SU-DHL-6 (cell line): ENCODE results near the gene UPK3A.

Experiments
- H2AFZ ChIP-seq: fragments of 200-600 bp; sonication (generic); 2 replicates; pipeline ENCODE4 v1.6.1; 2014; ENCODE audit warnings: low read depth, mild to moderate bottlenecking, moderate library complexity, mixed read lengths, antibody characterized with exemption, low read length; ENCODE audit not compliant: severe bottlenecking
- H3F3A ChIP-seq: fragments of 200-600 bp; shearing (Covaris generic); 2 replicates; pipeline ENCODE4 v1.6.0; 2016; ENCODE audit warnings: antibody characterized with exemption, mild to moderate bottlenecking; ENCODE audit not compliant: insufficient read depth
- H3K27ac ChIP-seq: fragments of 200-600 bp; sonication (generic); 2 replicates; pipeline ENCODE4 v1.5.1; 2016; ENCODE audit warnings: low read depth, mild to moderate bottlenecking, low read length, moderate library complexity, mixed read lengths
- H3K27me3 ChIP-seq: fragments of 200-600 bp; sonication (generic), shearing (Covaris generic); 2 replicates; pipeline ENCODE4 v1.6.0; 2014; ENCODE audit warnings: mild to moderate bottlenecking, low read length
- H3K36me3 ChIP-seq: fragments of 200-600 bp; sonication (generic); 2 replicates; pipeline ENCODE4 v1.6.1; 2014; ENCODE audit warnings: mild to moderate bottlenecking, low read length, mixed read lengths
- H3K4me2 ChIP-seq: fragments of 300-600, 200-600 bp; shearing (Covaris generic), sonication (generic); 2 replicates; pipeline ENCODE4 v1.6.0; 2014; ENCODE audit warnings: low read length, low read depth, mild to moderate bottlenecking; ENCODE audit not compliant: poor library complexity, severe bottlenecking
- H3K4me3 ChIP-seq: fragments of 200-600 bp; sonication (generic); 2 replicates; pipeline ENCODE4 v1.5.1; 2014; ENCODE audit warnings: antibody characterized with exemption, low read length, mild to moderate bottlenecking, mixed read lengths; ENCODE audit not compliant: insufficient read depth, poor library complexity, severe bottlenecking
- H3K79me2 ChIP-seq: fragments of 200-600 bp; sonication (generic); 2 replicates; pipeline ENCODE4 v1.6.1; 2014; ENCODE audit warnings: mild to moderate bottlenecking, low read length, moderate library complexity; ENCODE audit not compliant: insufficient read depth
- H3K9ac ChIP-seq: fragments of 200-600 bp; sonication (generic); 2 replicates; pipeline ENCODE4 v1.7.0; 2014; ENCODE audit warnings: mild to moderate bottlenecking, low read length
- H3K9me2 ChIP-seq: fragments of 200-600 bp; sonication (generic); replicated peaks from 2 replicates; pipeline ENCODE4 v1.6.1; 2014; ENCODE audit warnings: low read length; ENCODE audit not compliant: insufficient read depth
- H3K9me3 ChIP-seq: fragments of 200-600 bp; sonication (generic); 2 replicates; pipeline ENCODE4 v1.6.1; 2014; ENCODE audit warnings: low read length, mixed read lengths; ENCODE audit not compliant: insufficient read depth
- H4K20me1 ChIP-seq: fragments of 200-600 bp; sonication (generic); 2 replicates; pipeline ENCODE4 v1.6.1; 2014; ENCODE audit warnings: low read depth, mild to moderate bottlenecking, antibody characterized with exemption, low read length, moderate library complexity, mixed read lengths
- EZH2phosphoT487 ChIP-seq: fragments of 200-600 bp; sonication (generic), shearing (Covaris generic); conservative IDR thresholded peaks from 2 replicates; pipeline ENCODE4 v1.6.1; 2018; ENCODE audit warnings: mild to moderate bottlenecking, antibody characterized with exemption, low read length, moderate library complexity, mixed read lengths
- TF ChIP-seq, protein P1 (sequence below): fragments of 200-600 bp; sonication (generic); IDR thresholded peaks from one replicate; pipeline ENCODE4 v1.5.1; 2017; ENCODE audit warnings: antibody characterized with exemption, mild to moderate bottlenecking, low read length, moderate library complexity; ENCODE audit not compliant: insufficient read depth, poor library complexity, severe bottlenecking

UPK3A gene

DNA sequence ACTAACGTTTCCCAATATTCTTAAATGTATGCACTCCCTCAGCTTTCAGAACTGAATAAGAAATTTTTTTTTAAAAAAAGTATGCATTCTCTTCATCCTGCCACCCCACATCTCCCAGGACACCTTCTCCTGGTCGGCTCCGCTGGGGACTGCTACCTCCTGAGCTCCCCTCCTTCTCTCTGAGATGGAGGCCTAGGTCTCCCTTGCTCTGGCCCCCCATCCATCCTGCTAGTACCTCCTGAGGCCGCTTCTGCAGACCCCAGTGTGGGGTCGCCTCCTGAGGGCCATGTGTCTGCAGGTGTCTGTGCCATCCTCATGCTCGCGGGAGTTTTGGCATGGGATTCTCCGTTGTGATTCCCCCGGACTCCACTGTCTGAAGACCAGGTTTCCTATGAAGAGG lies 52.8 kb downstream of the UPK3A start:
- Histone ChIP-seq H3K27ac (no peak overlapping the region), H3K9ac (no peak overlapping the region), H3K4me2 (no peak overlapping the region), H3K36me3 (no peaks in the 10 kb centered on the region), H3K27me3 (no peaks in the 10 kb centered on the region), H3K9me3 (no peaks in the 10 kb centered on the region), H3K4me3 (no peak overlapping the region), H4K20me1 (no peaks in the 10 kb centered on the region), H3K9me2 (no peaks in the 10 kb centered on the region), H3K79me2 (no peaks in the 10 kb centered on the region), H3F3A (no peaks in the 10 kb centered on the region), H2AFZ (no peak overlapping the region)
- TF ChIP-seq EZH2phosphoT487: no peak
- TF ChIP-seq, protein P1, sequence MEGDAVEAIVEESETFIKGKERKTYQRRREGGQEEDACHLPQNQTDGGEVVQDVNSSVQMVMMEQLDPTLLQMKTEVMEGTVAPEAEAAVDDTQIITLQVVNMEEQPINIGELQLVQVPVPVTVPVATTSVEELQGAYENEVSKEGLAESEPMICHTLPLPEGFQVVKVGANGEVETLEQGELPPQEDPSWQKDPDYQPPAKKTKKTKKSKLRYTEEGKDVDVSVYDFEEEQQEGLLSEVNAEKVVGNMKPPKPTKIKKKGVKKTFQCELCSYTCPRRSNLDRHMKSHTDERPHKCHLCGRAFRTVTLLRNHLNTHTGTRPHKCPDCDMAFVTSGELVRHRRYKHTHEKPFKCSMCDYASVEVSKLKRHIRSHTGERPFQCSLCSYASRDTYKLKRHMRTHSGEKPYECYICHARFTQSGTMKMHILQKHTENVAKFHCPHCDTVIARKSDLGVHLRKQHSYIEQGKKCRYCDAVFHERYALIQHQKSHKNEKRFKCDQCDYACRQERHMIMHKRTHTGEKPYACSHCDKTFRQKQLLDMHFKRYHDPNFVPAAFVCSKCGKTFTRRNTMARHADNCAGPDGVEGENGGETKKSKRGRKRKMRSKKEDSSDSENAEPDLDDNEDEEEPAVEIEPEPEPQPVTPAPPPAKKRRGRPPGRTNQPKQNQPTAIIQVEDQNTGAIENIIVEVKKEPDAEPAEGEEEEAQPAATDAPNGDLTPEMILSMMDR: no peak

DNA sequence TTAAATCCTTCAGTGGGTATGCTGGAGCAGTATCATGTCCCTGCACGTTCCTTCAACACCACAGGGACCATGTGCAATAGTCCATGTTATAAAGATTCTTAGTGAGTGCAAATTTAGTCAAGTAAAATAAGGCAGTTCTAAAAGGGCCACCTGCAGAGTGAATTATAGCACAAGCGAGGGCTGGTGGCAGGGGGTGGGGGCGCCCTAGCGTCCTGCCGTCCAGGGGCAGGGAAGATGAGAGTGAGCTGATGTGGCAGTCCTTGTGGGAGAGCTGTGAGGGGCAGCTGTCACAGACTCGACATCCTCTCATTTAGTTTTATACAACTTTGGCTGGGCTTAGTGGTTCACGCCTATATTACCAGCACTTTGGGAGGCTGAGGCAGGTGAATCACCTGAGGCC lies 54.0 kb downstream of the UPK3A start:
- Histone ChIP-seq H3K4me3 (no peak overlapping the region), H3K36me3 (no peaks in the 10 kb centered on the region)

DNA sequence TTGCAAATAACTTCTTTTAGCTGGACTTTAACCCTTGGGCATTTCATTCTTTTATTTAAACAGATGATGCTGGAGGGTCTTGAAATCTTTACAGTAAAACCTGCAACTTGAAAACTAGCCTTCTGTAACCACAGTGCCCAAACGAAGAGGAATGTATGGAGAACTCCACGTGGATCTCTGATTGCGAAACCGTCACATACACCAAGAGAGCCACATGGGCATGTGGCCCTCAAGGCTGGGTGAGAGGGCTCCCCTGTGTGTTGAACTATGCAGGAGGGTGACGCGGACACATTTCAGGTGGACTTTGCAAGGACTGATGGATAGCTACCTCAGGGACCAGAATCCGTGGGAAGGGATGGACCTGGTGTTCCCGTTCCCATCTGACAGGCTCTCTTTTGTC lies 55.6 kb downstream of the UPK3A start:
- H3K79me2 ChIP-seq: no peaks in the 10 kb centered on the region
- no peak overlapping the region for H3K9ac ChIP-seq
- H3K9me3 ChIP-seq: no peaks in the 10 kb centered on the region
- H3F3A ChIP-seq: no peaks in the 10 kb centered on the region
- H2AFZ ChIP-seq: no peak overlapping the region
- H4K20me1 ChIP-seq: no peaks in the 10 kb centered on the region
- H3K27ac ChIP-seq: no peak overlapping the region
- no peak overlapping the region for H3K4me2 ChIP-seq
- H3K4me3 ChIP-seq: no peak overlapping the region
- no peaks in the 10 kb centered on the region for H3K9me2 ChIP-seq
- no peaks in the 10 kb centered on the region for H3K36me3 ChIP-seq
- TF ChIP-seq EZH2phosphoT487: no peak
- TF ChIP-seq, protein P1: no peak
- H3K27me3 ChIP-seq: no peaks in the 10 kb centered on the region

More for the DNA sequence above, 54.0 kb downstream of the UPK3A start:
- TF ChIP-seq EZH2phosphoT487: no peak
- H3K9me2 ChIP-seq: no peaks in the 10 kb centered on the region
- no peaks in the 10 kb centered on the region for H4K20me1 ChIP-seq
- H3K9ac ChIP-seq: no peak overlapping the region
- no peaks in the 10 kb centered on the region for H3K27me3 ChIP-seq
- no peak overlapping the region for H2AFZ ChIP-seq
- H3K4me2 ChIP-seq: no peak overlapping the region
- H3F3A ChIP-seq: no peaks in the 10 kb centered on the region
- H3K79me2 ChIP-seq: no peaks in the 10 kb centered on the region
- no peak overlapping the region for H3K27ac ChIP-seq
- no peaks in the 10 kb centered on the region for H3K9me3 ChIP-seq

DNA sequence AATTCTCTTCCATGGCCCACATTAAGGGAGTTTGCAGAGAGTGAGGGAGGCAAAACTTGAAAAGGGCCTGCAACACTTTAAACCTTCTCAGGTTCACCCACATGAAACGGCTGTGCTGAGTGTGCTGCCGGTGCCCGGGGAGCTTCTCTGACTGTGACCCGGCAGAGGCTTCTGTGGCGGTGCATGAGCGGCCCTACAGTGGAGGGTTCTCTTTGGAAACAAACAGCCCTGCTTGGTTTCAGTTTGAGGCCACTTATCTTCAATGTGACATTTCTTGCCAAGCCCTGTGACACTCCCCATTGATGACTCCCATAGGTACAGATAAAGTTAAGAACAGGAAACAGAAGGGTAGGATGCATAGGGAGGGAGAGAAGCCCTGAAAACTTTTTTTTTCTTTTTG lies 56.7 kb downstream of the UPK3A start:
- H3K36me3 ChIP-seq: no peaks in the 10 kb centered on the region
- H3K27ac ChIP-seq: no peak overlapping the region
- no peak overlapping the region for H3K9ac ChIP-seq
- H3K4me2 ChIP-seq: no peak overlapping the region
- H3K27me3 ChIP-seq: no peaks in the 10 kb centered on the region
- H3K9me2 ChIP-seq: no peaks in the 10 kb centered on the region
- TF ChIP-seq, protein P1: no peak
- no peak for TF ChIP-seq EZH2phosphoT487
- H3K9me3 ChIP-seq: no peaks in the 10 kb centered on the region
- no peak overlapping the region for H3K4me3 ChIP-seq
- H2AFZ ChIP-seq: no peak overlapping the region
- no peaks in the 10 kb centered on the region for H4K20me1 ChIP-seq
- H3F3A ChIP-seq: no peaks in the 10 kb centered on the region
- H3K79me2 ChIP-seq: no peaks in the 10 kb centered on the region
